Common myeloid progenitor, CD34-positive (primary cell): ENCODE data around the gene NCAPG2.
A peak's percentile ranks its signal among the peaks of the same experiment; 100 is the strongest.

Source experiments
- CTCF ChIA-PET: fragments of 350-600 bp; sonication (Branson Sonifier 250); formaldehyde crosslinking; loops from one replicate; lab custom pipeline; 2021; ENCODE audit warnings: antibody characterized with exemption; lab: Charles Lee
- POLR2A ChIA-PET: fragments of 350-600 bp; sonication (Branson Sonifier 250); formaldehyde crosslinking; loops from one replicate; lab custom pipeline; 2021; ENCODE audit warnings: antibody characterized with exemption; lab: Charles Lee
- DNase-seq, 3 donors: peaks; one replicate each; pipeline versions ENCODE4 v3.0.0 to v3.0.0-alpha.2; 2013
- H3K27ac ChIP-seq, 2 experiments: 1 replicate in 1 of 2; 2 replicates in 1 of 2; pipeline ENCODE4 v1.7.0; 2013; ENCODE audit warnings: inconsistent platforms in 2 of 2, low read length in 2 of 2, mild to moderate bottlenecking in 2 of 2, low read depth in 1 of 2, moderate library complexity in 1 of 2; ENCODE audit not compliant: severe bottlenecking in 2 of 2, insufficient read depth in 1 of 2, poor library complexity in 1 of 2
- H3K27me3 ChIP-seq, 5 experiments: replicated peaks in 2 of 5; 1 replicate in 3 of 5; 2 replicates in 2 of 5; pipeline versions ENCODE4 v1.6.1 to v1.7.0; 2013; ENCODE audit warnings: low read length in 4 of 5, mild to moderate bottlenecking in 2 of 5, moderate library complexity in 2 of 5, inconsistent platforms in 1 of 5; ENCODE audit not compliant: insufficient read depth in 5 of 5, control insufficient read depth in 4 of 5
- H3K36me3 ChIP-seq, 4 experiments: 1 replicate in 2 of 4; 2 replicates in 2 of 4; pipeline versions ENCODE4 v1.6.1 to v1.7.0; 2013; ENCODE audit warnings: low read length in 3 of 4, control low read depth in 1 of 4, mild to moderate bottlenecking in 1 of 4; ENCODE audit not compliant: control insufficient read depth in 4 of 4, insufficient read depth in 4 of 4
- H3K4me1 ChIP-seq, 4 experiments: 1 replicate in 3 of 4; 2 replicates in 1 of 4; pipeline versions ENCODE4 v1.6.1 to v1.7.1; 2013; ENCODE audit warnings: low read length in 3 of 4, mild to moderate bottlenecking in 3 of 4, control low read depth in 1 of 4, inconsistent platforms in 1 of 4, moderate library complexity in 1 of 4; ENCODE audit not compliant: control insufficient read depth in 4 of 4, insufficient read depth in 4 of 4; ENCODE audit errors: control extremely low read depth in 1 of 4
- H3K4me3 ChIP-seq, 7 experiments: 1 replicate in 4 of 7; 2 replicates in 3 of 7; pipeline versions ENCODE4 v1.5.1 to v1.7.0; 2013; ENCODE audit warnings: mild to moderate bottlenecking in 7 of 7, low read length in 6 of 7, moderate library complexity in 6 of 7, inconsistent platforms in 2 of 7, low read depth in 2 of 7, control low read depth in 1 of 7; ENCODE audit not compliant: insufficient read depth in 4 of 7, control insufficient read depth in 1 of 7; ENCODE audit errors: extremely low read depth in 1 of 7
- H3K9me3 ChIP-seq, 5 experiments: 1 replicate in 4 of 5; 2 replicates in 1 of 5; pipeline versions ENCODE4 v1.6.1 to v1.7.1; 2013; ENCODE audit warnings: low read length in 4 of 5, mild to moderate bottlenecking in 2 of 5, inconsistent platforms in 1 of 5, low read depth in 1 of 5, moderate library complexity in 1 of 5; ENCODE audit not compliant: control insufficient read depth in 4 of 5, insufficient read depth in 2 of 5; ENCODE audit errors: control extremely low read depth in 1 of 5
- whole genome bisulfite sequencing: methylation state at CpG from one replicate; pipeline ENCODE4 v1.1.5; 2013; ENCODE audit not compliant: insufficient coverage; 5-methylcytosine and 5-hydroxymethylcytosine counted together

The NCAPG2 gene

DNA sequence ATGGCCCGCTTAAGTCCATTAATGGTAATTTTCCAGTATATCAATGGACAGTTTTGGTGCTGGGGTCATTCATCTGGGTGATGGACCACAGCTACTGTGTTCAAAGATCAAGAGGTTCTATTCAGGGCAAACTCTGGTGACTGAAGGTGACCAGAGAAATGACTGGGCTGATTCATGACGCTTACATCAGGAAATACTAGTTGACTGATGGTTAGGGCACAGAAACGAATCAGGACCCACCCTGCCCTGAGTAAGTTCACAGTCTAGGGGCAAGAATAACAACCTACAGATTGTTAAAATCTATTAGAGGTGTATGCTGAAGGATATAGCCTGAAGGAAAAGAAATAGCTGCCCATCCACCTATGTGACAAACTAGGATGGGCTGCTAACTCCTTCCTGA, 9.5 kb downstream of the NCAPG2 start:
- H3K36me3 ChIP-seq: peaks cover 2 to 76% (median 16%) of the 10 kb centered on the region in 4 experiments
- H3K4me1 ChIP-seq: peaks cover 0 to 23% (median 17%) of the 10 kb centered on the region in 4 experiments
- no peak overlapping the region for H3K4me3 ChIP-seq
- no peak overlapping the region for H3K27ac ChIP-seq
- no peaks in the 10 kb centered on the region for H3K9me3 ChIP-seq
- DNase-seq: no peak
- ChIA-PET CTCF (interaction anchor here (0.7 to 4.8 kb wide), 16 partner anchors 15 to 281 kb away, joined by 3 to 57 read pairs (median 4); no protein-coding TSS in a partner anchor), POLR2A (no interaction called here)
- H3K27me3 ChIP-seq: no peaks in the 10 kb centered on the region
- 94% methylated on average over 2 of the region's 3 CpGs for WGBS

DNA sequence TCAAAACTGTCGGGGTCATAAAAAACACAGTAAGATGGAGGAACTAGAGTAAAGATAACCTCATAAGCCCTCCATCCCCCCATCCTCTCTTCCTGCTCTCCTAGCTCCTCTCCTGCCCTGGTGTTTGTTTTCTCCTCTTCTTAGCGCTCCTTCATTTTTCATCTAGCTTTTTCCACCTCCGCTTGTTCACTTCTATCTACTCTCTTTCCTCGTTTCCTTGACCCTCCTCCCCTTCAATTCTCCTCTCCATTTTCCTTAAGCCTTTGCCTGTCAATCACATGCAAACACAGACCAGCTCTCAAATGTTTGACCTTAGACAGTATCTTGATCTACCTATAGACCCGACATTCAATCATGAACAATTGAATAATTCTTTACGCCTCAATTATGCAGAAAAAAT, 10.0 kb downstream of the NCAPG2 start:
- Histone ChIP-seq H3K9me3 (no peaks in the 10 kb centered on the region), H3K36me3 (peaks cover 2 to 75% (median 18%) of the 10 kb centered on the region in 4 experiments), H3K27me3 (no peaks in the 10 kb centered on the region), H3K4me1 (peaks cover 0 to 23% (median 17%) of the 10 kb centered on the region in 4 experiments), H3K27ac (no peak overlapping the region), H3K4me3 (peak overlapping the region in 2 of 7 experiments; percentile 7 to 24)
- ChIA-PET POLR2A (no interaction called here), CTCF (interaction anchor here (0.7 to 4.8 kb wide), 7 partner anchors 16 to 281 kb away, joined by 3 to 57 read pairs (median 9); no protein-coding TSS in a partner anchor)
- 94% methylated on average over 6 of the region's 6 CpGs for WGBS
- no peak for DNase-seq

DNA sequence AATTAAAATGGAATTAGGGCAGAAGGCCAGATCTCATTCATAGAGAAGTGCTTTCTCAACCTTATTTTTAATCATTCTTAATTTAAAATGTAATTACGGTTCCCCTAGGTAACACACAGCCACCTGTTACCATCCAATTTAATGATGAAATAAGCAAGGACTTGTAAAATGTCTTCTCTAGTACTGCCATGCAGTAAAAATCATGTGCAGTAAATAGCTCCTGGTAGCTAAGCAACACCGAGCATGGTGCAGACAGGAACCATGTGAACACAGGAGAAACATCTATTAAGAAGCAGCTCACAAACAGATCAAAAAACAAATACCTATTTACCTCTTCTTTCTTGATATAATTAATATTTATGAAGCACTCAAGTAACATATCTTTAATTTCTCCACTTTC, 15.1 kb downstream of the NCAPG2 start:
- DNase-seq: no peak
- no CpG with 5 or more reads among the region's 2 CpGs for WGBS
- ChIA-PET POLR2A (no interaction called here), CTCF (interaction anchor here (1.2 to 1.6 kb wide), 3 partner anchors 15 to 93 kb away, joined by 3 to 4 read pairs (median 4); partner anchors contain the start of gene NCAPG2)
- H3K9me3 ChIP-seq: no peaks in the 10 kb centered on the region
- H3K27ac ChIP-seq: no peak overlapping the region
- H3K4me3 ChIP-seq: no peak overlapping the region
- peaks cover 6 to 86% (median 41%) of the 10 kb centered on the region in 4 experiments for H3K36me3 ChIP-seq
- peaks cover 0 to 10% (median 4%) of the 10 kb centered on the region in 4 experiments for H3K4me1 ChIP-seq
- H3K27me3 ChIP-seq: no peaks in the 10 kb centered on the region

DNA sequence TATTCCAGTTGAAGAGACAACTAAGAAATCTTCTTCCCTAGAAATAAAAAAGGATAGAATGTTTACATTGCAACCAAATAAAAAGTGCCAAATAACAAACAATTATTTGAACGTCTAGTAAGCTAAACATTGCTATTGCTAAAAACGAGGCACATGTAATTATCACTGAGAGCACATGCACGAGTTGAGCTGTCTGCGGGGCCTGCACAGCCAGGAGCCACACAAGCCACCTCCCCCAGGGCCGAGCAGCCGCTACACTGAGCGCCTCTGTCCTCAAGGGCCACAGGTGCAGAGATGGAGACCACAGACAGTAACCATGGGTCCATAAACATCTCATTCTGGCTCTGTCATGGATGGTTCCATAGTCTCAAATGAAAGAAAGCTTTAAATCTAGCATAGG, 17.2 kb downstream of the NCAPG2 start:
- POLR2A ChIA-PET: no interaction called here
- Histone ChIP-seq H3K4me3 (no peak overlapping the region), H3K36me3 (peaks cover 6 to 84% (median 44%) of the 10 kb centered on the region in 4 experiments), H3K9me3 (no peaks in the 10 kb centered on the region), H3K27me3 (no peaks in the 10 kb centered on the region), H3K27ac (no peak overlapping the region), H3K4me1 (no peaks in the 10 kb centered on the region)
- no peak for DNase-seq
- CTCF ChIA-PET: interaction anchor here (1.5 kb wide), 1 partner anchor 11 kb away, joined by 3 read pairs; no protein-coding TSS in a partner anchor
- 96% methylated on average over 5 of the region's 7 CpGs for WGBS

DNA sequence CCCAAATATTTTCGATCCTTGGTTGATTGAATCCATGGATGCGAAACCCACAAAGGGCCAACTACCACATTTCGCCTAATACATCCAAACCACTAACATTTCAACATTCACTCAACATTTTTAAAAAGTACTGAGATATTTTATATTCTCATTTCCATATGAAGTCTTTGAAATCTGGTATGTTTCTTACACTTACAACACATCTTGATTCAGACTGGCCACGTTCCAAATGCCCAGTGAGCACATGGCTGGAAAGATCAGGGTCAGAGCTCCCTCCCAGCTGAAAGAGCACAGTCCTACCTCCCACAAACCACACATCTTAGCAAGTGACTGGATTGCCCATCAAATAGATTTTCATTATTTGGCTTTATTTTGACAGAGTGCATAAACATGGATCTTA, 18.9 kb downstream of the NCAPG2 start:
- CTCF ChIA-PET: no interaction called here
- no peak overlapping the region for H3K27ac ChIP-seq
- H3K4me1 ChIP-seq: no peaks in the 10 kb centered on the region
- H3K4me3 ChIP-seq: no peak overlapping the region
- peaks cover 5 to 75% (median 44%) of the 10 kb centered on the region in 4 experiments for H3K36me3 ChIP-seq
- H3K9me3 ChIP-seq: no peaks in the 10 kb centered on the region
- no peaks in the 10 kb centered on the region for H3K27me3 ChIP-seq
- 100% methylated on average over 1 of the region's 4 CpGs for WGBS
- POLR2A ChIA-PET: no interaction called here
- DNase-seq: no peak

DNA sequence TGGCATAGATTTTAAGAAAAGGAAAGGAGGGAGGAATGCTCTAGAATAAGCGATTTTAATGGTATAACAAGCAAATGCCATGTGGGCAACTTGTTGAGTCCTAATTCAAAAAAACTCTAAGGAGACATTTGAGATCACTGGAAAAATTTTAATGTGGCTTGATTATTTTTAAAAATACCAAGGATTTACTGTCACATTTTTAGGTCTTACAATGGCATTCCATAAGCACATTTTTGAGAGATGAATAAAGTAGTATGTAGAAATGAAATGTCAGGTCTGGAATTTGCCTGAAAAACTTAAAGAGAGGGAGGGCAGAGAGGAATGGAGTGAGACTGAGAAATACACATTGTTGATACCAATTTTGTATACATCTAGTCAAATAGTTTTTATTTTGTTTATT, 20.3 kb downstream of the NCAPG2 start:
- ChIA-PET POLR2A (no interaction called here), CTCF (no interaction called here)
- Histone ChIP-seq H3K27ac (no peak overlapping the region), H3K27me3 (no peaks in the 10 kb centered on the region), H3K9me3 (no peaks in the 10 kb centered on the region), H3K4me3 (no peak overlapping the region), H3K4me1 (no peaks in the 10 kb centered on the region), H3K36me3 (peaks cover 6 to 77% (median 46%) of the 10 kb centered on the region in 4 experiments)
- DNase-seq: no peak
- WGBS: no CpG with 5 or more reads among the region's 1 CpG

DNA sequence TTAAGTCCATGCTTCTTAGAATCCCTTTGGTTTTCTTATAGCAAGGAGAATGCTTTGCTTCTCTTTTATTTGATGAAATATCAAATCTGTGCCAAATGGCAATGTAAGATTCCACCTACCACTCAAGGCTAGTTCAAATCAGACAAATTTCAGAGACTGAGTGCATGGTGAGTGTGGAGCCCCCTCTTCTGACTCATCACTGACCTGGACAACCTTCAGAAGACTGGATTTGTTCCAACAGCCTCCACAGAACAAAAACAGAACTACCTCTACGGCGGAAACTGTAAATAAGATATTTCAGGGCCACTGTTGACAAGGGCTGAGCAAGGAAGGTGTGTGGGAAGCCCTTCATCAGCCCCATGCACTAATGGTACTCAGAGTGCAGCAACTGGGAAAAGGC, 21.1 kb downstream of the NCAPG2 start:
- Histone ChIP-seq H3K36me3 (peaks cover 10 to 75% (median 48%) of the 10 kb centered on the region in 4 experiments), H3K27ac (no peak overlapping the region), H3K4me3 (no peak overlapping the region), H3K9me3 (no peaks in the 10 kb centered on the region), H3K27me3 (no peaks in the 10 kb centered on the region), H3K4me1 (no peaks in the 10 kb centered on the region)
- CTCF ChIA-PET: no interaction called here
- POLR2A ChIA-PET: no interaction called here
- 100% methylated on average over 2 of the region's 2 CpGs for WGBS
- DNase-seq: no peak
